HG02623 (cell line): ENCODE measurements around the gene ZMYND15.

Source experiments
- ATAC-seq: cut with Tn5 transposase; IDR thresholded peaks from one replicate; pipeline ENCODE4 v1.9.1; 2021; ENCODE audit warnings: moderate library complexity; ENCODE audit not compliant: unreplicated experiment

ZMYND15 gene

GRCh38 chr17:4785311-4786105 lies 45.9 kb downstream of the ZMYND15 start:
- no peak for ATAC-seq

GRCh38 chr17:4786106-4786511 lies 46.5 kb downstream of the ZMYND15 start, which contains the start of gene VMO1:
TSS of gene VMO1 (minus strand) at chr17:4786364. CDS start at chr17:4786352, 12 bp downstream.
- no peak for ATAC-seq

DNA sequence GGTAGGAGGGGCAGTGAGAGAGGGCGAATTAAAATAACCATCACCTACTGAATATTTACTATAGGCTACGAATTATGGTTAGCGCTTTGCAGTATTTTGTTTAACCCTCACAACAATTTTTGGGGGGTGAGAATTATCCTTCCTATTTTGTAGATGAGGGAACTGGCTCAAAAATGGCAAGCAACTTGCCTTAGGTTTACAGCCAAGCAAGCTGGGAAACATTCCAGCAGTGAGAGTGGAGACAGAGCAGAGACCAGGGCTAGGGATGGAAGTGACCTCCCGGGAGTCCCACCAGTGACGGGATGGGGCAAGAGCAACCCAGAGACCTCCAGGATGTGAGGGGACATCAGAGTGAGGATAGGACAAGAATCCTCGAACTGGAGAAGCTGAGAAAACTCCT lies 46.9 kb downstream of the ZMYND15 start:
- no peak for ATAC-seq

DNA sequence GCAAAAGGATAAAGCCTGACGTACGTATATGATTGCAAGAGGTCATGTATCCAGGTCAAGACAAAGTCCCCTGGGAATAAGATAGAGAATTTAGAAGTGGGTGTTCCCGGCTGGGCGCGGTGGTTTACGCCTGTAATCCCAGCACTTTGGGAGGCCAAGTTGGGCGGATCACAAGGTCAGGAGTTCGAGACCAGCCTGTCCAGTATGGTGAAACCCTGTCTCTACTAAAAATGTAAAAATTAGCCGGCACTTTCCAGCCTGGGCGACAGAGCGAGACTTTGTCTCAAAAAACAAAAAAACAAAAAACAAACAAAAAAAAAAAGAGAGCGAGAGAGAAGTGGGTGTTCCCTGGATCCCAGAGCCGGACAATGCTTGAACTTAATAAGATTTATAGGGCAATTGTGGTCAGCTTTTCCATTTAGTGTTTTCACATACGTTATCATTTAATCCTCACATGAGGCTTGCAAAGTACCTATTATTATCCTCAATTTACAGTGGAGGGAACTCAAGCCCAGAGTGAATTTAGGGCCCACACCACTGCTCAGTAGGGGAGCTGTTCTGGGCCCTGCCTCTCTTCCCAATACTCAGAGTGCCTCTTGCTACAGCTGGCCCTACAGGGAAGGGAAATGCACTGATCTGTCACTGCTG lies 48.6 kb downstream of the ZMYND15 start:
- ATAC-seq, result no peak

GRCh38 chr17:4788807-4789700 lies 49.4 kb downstream of the ZMYND15 start, which contains the start of gene GLTPD2:
TSS of gene GLTPD2 (plus strand) at chr17:4788964. CDS start at chr17:4789012, 48 bp downstream.
- no peak for ATAC-seq

- ATAC-seq, result no peak
Measured at GRCh38 chr17:4789701-4789950, 50.0 kb downstream of the ZMYND15 start.

DNA sequence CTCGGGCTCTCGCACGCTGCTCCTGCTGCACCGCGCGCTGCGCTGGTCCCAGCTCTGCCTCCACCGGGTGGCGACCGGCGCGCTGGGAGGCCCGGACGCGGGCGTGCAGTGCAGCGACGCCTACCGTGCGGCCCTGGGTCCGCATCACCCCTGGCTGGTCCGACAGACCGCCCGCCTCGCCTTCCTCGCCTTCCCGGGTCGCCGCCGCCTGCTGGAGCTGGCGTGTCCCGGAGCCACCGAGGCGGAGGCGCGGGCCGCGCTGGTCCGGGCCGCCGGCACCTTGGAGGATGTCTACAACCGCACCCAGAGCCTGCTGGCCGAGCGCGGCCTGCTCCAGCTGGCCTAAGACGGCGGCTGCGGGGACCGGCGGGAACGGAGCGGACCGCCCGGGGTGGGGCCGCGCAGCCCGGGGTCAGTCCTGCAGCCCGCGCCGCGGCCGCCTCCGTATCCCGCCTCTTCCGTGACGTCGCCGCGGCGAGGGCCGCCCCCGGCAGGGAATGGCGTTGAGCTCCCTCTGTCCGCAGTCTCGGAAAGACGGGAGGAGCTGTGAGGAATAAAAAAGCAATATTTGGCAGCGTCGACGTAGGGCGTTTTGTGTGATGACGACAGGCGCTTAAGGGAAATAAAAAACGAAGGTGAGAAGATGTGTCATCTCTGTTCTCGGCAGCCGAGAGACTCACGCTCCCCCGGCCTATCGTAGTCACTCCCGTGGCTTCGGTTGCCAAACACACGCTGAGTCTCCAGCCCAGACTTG lies 50.5 kb downstream of the ZMYND15 start:
- ATAC-seq, result peak; percentile 73

GRCh38 chr17:4790705-4791088 lies 51.1 kb downstream of the ZMYND15 start:
- no peak for ATAC-seq

DNA sequence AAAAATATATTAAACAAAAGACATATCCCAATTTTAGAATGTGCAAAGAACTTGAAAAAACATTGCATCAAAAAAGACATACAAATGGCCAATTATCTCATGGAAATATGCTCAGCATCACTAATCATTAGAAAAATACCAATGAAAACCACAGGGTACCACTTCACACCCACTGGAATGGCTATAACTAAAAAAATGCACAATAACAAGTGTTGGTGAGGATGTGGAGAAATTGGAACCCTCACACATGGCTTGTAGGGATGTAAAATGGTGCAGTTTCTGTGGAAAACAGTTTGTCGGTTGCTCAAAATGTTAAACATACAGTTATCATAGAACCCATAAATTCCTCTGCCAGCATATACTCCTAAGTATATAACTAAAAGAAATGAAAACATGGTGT lies 55.5 kb downstream of the ZMYND15 start:
- ATAC-seq, result no peak
